HG03378 (cell line): ENCODE measurements around the gene CD40.
"Not testable (repeated sequence)": the region's sequence is repeated elsewhere in the genome, so short reads cannot be mapped to it uniquely, and the experiment has no call there.

Source experiments
- ATAC-seq: cut with Tn5 transposase; IDR thresholded peaks from one replicate; pipeline ENCODE4 v1.9.1; 2021; ENCODE audit warnings: mild to moderate bottlenecking, moderate library complexity; ENCODE audit not compliant: unreplicated experiment

Gene CD40

GRCh38 chr20:46091622-46092535 lies 26.2 kb upstream of the CD40 start:
- ATAC-seq = not testable (repeated sequence)

- no peak for ATAC-seq
Observed at GRCh38 chr20:46093531-46093930, 24.6 kb upstream of the CD40 start.

- no peak for ATAC-seq
Observed at GRCh38 chr20:46099491-46100287, 18.4 kb upstream of the CD40 start.

GRCh38 chr20:46100444-46100843 lies 17.7 kb upstream of the CD40 start:
- ATAC-seq = not testable (repeated sequence)

GRCh38 chr20:46100988-46101387 lies 17.1 kb upstream of the CD40 start:
- no peak for ATAC-seq

GRCh38 chr20:46101957-46102356 lies 16.2 kb upstream of the CD40 start:
- no peak for ATAC-seq

GRCh38 chr20:46102940-46103339 lies 15.2 kb upstream of the CD40 start:
- no peak for ATAC-seq

GRCh38 chr20:46104262-46104661 lies 13.9 kb upstream of the CD40 start:
- ATAC-seq = no peak

GRCh38 chr20:46107061-46107460 lies 11.1 kb upstream of the CD40 start:
- no peak for ATAC-seq

- ATAC-seq = peak; percentile 82
Observed at GRCh38 chr20:46108435-46108841, 9.7 kb upstream of the CD40 start.

- ATAC-seq = no peak
Observed at GRCh38 chr20:46108976-46109375, 9.1 kb upstream of the CD40 start.

- ATAC-seq = peak; percentile 37
Observed at GRCh38 chr20:46111028-46111835, 6.9 kb upstream of the CD40 start.

- ATAC-seq = no peak
Observed at GRCh38 chr20:46111836-46112212, 6.3 kb upstream of the CD40 start.

GRCh38 chr20:46112430-46113112 lies 5.5 kb upstream of the CD40 start:
- ATAC-seq = no peak

GRCh38 chr20:46113113-46113470 lies 5.0 kb upstream of the CD40 start:
- ATAC-seq = no peak

GRCh38 chr20:46114449-46114848 lies 3.7 kb upstream of the CD40 start:
- no peak for ATAC-seq

- ATAC-seq = no peak
Observed at GRCh38 chr20:46118481-46119020, 437 bp downstream of the CD40 start.

- ATAC-seq = peak; percentile 39
Observed at GRCh38 chr20:46119028-46119546, 973 bp downstream of the CD40 start.

- no peak for ATAC-seq
Observed at GRCh38 chr20:46119547-46119946, 1.4 kb downstream of the CD40 start.

- ATAC-seq = no peak
Observed at GRCh38 chr20:46120136-46120535, 2.0 kb downstream of the CD40 start.
